NCI-H82 treated with DMSO at 0.1 percent for 48 hours (cell line): ENCODE data around the gene FAM13A.

ENCODE experiments used
- DNase-seq: peaks from one replicate; lab custom pipeline; 2025; ENCODE audit not compliant: unreplicated experiment; lab: John Stamatoyannopoulos, UW

Gene FAM13A

GRCh38 chr4:88690355-88690754 is 366.6 kb downstream of the FAM13A start:
- DNase-seq, result no peak

- no peak for DNase-seq
Observed at GRCh38 chr4:88681209-88681608, 375.8 kb downstream of the FAM13A start.
